Measurements from ENCODE around the gene ARL2BP.
"Not testable (repeated sequence)": the region's sequence is repeated elsewhere in the genome, so short reads cannot be mapped to it uniquely, and the experiment has no call there.

ARL2BP gene

GRCh38 chr16:57244767-57245471, at the start of gene ARL2BP:
ARL2BP (plus strand) TSS chr16:57245259; CDS start chr16:57245368, 109 bp downstream.
- peak; percentile 96 for DNase-seq (ENCODE audit: low read depth)

DNA sequence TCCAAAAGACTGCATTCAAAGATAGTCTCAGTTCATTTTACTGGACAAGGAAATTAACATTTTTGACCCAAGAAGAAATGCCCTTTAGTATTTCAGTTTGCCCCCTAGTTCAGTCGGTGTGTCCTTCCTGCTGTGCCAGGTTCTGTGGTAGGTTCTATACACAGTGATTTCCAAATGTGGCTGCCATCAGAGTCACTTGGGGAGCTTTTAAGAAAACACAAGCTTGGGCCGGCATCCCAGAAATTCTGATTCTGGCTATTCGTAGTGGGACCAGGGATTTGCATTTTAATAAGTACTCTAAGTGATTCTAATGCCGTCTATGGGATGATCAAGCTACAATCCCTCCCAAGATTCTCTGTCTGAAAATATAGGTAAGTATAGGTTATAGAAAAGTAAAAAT, 48.8 kb upstream of the ARL2BP start:
- no peak for DNase-seq (ENCODE audit: low read depth)

- no peak for DNase-seq (ENCODE audit: low read depth)
Measured at GRCh38 chr16:57196753-57197152, 48.3 kb upstream of the ARL2BP start.

DNA sequence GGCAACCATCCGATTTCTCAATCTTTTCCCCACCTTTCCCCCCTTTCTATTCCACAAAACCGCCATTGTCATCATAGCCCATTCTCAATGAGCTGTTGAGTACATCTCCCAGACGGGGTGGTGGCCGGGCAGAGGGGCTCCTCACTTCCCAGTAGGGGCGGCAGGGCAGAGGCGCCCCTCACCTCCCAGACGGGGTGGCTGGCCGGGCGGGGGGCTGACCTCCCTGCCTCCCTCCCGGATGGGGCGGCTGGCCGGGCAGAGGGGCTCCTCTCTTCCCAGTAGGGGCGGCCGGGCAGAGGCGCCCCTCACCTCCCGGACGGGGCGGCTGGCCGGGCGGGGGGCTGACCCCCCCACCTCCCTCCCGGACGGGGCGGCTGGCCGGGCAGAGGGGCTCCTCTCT, 44.7 kb upstream of the ARL2BP start:
- not testable (repeated sequence) for DNase-seq (ENCODE audit: low read depth)

DNA sequence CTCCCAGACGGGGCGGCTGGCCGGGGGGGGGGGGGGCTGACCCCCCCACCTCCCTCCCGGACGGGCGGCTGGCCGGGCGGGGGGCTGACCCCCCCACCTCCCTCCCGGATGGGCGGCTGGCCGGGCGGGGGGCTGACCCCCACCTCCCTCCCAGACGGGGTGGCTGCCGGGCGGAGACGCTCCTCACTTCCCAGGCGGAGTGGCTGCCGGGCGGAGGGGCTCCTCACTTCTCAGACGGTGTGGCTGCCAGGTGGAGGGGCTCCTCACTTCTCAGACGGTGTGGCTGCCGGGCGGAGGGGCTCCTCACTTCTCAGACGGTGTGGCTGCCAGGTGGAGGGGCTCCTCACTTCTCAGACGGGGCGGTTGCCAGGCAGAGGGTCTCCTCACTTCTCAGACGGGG, 44.1 kb upstream of the ARL2BP start:
- not testable (repeated sequence) for DNase-seq (ENCODE audit: low read depth)

DNA sequence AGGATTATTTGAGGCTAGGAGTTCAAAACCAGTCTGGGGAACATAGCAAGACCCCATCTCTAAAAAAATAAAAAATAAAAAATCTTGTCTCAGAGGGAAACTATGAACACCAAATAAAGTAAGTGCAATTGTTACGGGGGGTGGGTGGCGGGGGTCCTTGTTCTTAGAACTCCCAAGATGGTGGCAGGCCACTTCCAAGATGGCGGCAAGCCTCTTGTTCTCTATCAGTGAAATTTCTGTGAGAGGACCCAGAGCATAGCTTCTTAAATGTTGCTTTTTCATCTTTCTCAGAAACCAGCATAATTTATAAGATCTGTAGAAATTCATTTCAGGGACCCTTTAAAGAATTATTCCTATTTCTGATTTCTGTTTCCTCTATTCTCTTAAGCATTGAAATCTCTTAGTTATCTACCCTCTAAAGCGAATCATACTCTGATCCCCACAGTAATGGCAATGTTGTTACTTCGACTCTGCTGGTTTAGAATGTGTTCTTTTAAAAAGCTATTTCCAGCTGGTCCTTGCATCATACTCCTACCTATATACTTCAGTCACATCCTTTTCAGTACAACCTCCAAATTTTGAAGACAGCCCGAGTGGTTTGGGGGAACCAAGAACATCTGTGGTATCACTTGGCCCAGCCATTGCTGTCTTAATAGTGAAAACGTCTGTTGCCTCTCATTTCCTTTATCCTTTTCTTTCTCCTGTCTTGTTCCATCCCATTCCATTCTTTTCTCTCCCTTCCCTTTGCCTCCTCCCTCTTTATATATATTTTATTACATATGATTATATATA, 42.8 kb upstream of the ARL2BP start:
- no peak for DNase-seq (ENCODE audit: low read depth)

- no peak for DNase-seq (ENCODE audit: low read depth)
Measured at GRCh38 chr16:57203451-57203850, 41.6 kb upstream of the ARL2BP start.

DNA sequence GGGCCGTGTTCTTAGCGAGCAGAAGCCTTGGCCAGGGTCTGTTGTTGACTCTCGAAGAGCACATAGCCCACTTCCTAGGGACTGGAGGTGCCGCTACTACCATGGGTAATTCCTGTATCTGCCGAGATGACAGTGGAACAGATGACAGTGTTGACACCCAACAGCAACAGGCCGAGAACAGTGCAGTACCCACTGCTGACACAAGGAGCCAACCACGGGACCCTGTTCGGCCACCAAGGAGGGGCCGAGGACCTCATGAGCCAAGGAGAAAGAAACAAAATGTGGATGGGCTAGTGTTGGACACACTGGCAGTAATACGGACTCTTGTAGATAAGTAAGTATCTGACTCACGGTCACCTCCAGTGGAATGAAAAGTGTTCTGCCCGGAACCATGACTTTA, 40.4 kb upstream of the ARL2BP start:
- DNase-seq (ENCODE audit: low read depth): no peak

GRCh38 chr16:57208926-57209325, 36.1 kb upstream of the ARL2BP start:
- DNase-seq (ENCODE audit: low read depth): no peak

- DNase-seq (ENCODE audit: low read depth): no peak
Measured at GRCh38 chr16:57209780-57210179, 35.3 kb upstream of the ARL2BP start.

- no peak for DNase-seq (ENCODE audit: low read depth)
Measured at GRCh38 chr16:57213462-57213861, 31.6 kb upstream of the ARL2BP start.

- no peak for DNase-seq (ENCODE audit: low read depth)
Measured at GRCh38 chr16:57216968-57217367, 28.1 kb upstream of the ARL2BP start.

GRCh38 chr16:57223057-57223456, 22.0 kb upstream of the ARL2BP start:
- DNase-seq (ENCODE audit: low read depth): no peak

DNA sequence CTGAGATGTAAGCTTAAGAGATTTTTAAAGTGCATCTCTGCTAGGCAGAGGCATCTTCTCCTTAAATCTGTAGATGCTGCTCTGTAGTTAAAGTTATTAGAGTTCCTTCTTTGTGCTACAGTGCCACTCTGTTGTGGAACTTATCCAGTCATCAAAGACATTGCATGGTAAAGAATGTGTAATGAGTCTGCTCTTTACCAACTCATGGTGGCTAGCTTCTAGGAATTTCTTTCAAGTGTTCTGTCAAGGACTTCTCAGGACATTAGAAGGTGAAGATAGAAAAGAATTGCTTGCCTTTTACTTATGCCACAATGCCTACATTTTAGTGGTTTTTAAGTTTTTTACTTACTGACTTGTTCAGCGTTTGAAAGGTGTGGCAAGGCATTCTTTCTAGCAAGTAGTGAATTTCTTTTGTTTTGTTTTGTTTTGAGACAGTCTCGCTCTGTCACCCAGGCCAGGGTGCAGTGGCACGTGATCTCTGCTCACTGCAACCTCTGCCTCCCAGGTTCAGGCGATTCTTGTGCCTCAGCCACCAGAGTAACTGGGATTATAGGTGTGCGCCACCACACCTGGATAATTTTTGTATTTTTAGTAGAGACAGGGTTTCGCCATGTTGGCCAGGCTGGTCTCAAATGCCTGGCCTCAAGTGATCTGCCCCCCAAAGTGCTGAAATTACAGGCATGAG, 20.3 kb upstream of the ARL2BP start:
- no peak for DNase-seq (ENCODE audit: low read depth)

DNA sequence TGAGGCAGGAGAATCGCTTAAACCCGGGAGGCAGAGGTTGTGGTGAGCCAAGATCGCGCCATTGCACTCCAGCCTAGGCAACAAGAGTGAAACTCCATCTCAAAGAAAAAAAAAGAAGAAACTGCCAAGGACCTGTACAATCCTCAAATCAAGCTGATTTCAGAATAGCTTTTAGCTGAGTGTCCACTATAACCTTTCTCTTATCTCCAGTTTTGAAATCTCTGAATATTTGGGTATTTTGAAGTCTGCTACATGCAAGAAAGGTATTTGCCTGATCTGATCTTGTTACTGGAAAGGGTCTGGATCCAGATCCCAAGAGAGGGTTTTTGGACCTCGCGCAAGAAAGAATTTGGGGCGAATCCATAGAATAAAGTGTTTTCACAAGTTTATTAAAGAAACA, 19.1 kb upstream of the ARL2BP start:
- no peak for DNase-seq (ENCODE audit: low read depth)

GRCh38 chr16:57226701-57227621, 18.1 kb upstream of the ARL2BP start:
- DNase-seq (ENCODE audit: low read depth): no peak

DNA sequence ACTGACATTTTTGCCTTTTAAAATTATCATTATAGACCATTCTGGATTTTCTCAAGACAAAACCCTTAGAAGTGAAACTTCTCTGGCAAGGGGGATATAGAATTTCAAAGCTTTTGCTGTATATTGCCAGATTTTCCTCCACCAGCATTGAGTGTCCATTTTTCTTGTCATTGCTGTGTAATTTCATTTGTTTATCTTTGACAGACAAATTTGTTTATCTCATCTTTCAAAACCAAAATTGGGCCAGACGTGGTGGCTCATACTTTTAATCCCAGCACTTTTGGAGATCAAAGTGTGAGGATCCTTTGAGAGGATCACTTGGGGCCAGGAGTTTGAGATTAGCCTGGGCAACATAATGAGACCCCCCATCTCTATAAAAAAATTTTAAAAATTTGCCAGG, 16.0 kb upstream of the ARL2BP start:
- no peak for DNase-seq (ENCODE audit: low read depth)

DNA sequence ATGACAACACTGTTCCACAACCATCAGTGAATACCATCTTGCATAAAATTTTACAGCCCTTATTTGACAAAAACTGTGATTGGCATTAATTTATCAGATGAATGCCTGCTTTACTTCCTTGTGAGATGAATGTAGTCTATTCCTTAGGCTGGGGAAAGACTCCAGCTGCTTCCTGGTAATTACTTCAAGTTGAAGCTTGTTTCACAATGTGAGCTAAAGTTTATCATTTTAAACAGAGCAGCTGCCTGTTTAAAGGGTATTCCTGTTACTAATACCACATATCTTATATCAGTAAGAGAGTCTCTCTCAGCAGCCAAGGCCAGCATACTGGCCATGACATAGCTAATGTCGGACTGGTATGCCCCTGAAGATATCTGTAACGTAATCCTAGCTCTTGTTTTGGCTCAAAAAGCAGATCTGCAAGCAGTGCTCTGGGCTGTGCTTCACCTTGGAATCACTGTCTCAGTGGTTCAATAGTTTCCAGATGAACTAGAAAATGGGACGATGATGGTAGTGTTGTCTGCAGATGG, 13.2 kb upstream of the ARL2BP start:
- no peak for DNase-seq (ENCODE audit: low read depth)

- DNase-seq (ENCODE audit: low read depth): no peak
Measured at GRCh38 chr16:57233944-57234706, 10.9 kb upstream of the ARL2BP start.

GRCh38 chr16:57234707-57235092, 10.4 kb upstream of the ARL2BP start:
- no peak for DNase-seq (ENCODE audit: low read depth)
